GM19438 (cell line): ENCODE results near the gene USH1G.
"Not testable (repeated sequence)": the region's sequence is repeated elsewhere in the genome, so short reads cannot be mapped to it uniquely, and the experiment has no call there.

Source experiments
- ATAC-seq: cut with Tn5 transposase; IDR thresholded peaks from one replicate; pipeline ENCODE4 v1.9.1; 2021; ENCODE audit warnings: low read depth; ENCODE audit not compliant: unreplicated experiment

USH1G gene

GRCh38 chr17:74935585-74936469 lies 12.8 kb upstream of the USH1G start, which contains the start of gene OTOP3:
OTOP3 (plus strand) TSS chr17:74935898; CDS start chr17:74935922, 24 bp downstream.
- no peak for ATAC-seq

- no peak for ATAC-seq
Observed at GRCh38 chr17:74935048-74935447, 12.0 kb upstream of the USH1G start.

GRCh38 chr17:74930535-74931036 lies 7.5 kb upstream of the USH1G start:
- no peak for ATAC-seq

- ATAC-seq, result no peak
Observed at GRCh38 chr17:74928786-74929185, 5.7 kb upstream of the USH1G start.

- ATAC-seq, result no peak
Observed at GRCh38 chr17:74925242-74925641, 2.2 kb upstream of the USH1G start.

- ATAC-seq, result no peak
Observed at GRCh38 chr17:74924250-74924948, 1.3 kb upstream of the USH1G start, which contains the start of gene OTOP2. OTOP2 (plus strand) TSS chr17:74924273; CDS start chr17:74924633, 360 bp downstream.

- no peak for ATAC-seq
Observed at GRCh38 chr17:74923538-74924249, 639 bp upstream of the USH1G start.

- no peak for ATAC-seq
Observed at GRCh38 chr17:74922172-74922571, 883 bp downstream of the USH1G start.

- ATAC-seq, result no peak
Observed at GRCh38 chr17:74921769-74922168, 1.3 kb downstream of the USH1G start.

- no peak for ATAC-seq
Observed at GRCh38 chr17:74921026-74921681, 1.9 kb downstream of the USH1G start.

- ATAC-seq, result no peak
Observed at GRCh38 chr17:74920642-74921025, 2.4 kb downstream of the USH1G start.

GRCh38 chr17:74920306-74920620 lies 2.8 kb downstream of the USH1G start:
- no peak for ATAC-seq

GRCh38 chr17:74919440-74920305 lies 3.4 kb downstream of the USH1G start:
- ATAC-seq, result no peak

- no peak for ATAC-seq
Observed at GRCh38 chr17:74918906-74919305, 4.1 kb downstream of the USH1G start.

- ATAC-seq, result no peak
Observed at GRCh38 chr17:74917430-74917829, 5.6 kb downstream of the USH1G start.

- ATAC-seq, result no peak
Observed at GRCh38 chr17:74916851-74917199, 6.2 kb downstream of the USH1G start.

- ATAC-seq, result no peak
Observed at GRCh38 chr17:74916136-74916850, 6.8 kb downstream of the USH1G start.

GRCh38 chr17:74911423-74911822 lies 11.6 kb downstream of the USH1G start:
- not testable (repeated sequence) for ATAC-seq

- ATAC-seq, result not testable (repeated sequence)
Observed at GRCh38 chr17:74909097-74909496, 14.0 kb downstream of the USH1G start.
